KOPT-K1 (cell line): ENCODE results near the gene ZNF813.
"Not testable (repeated sequence)": the region's sequence is repeated elsewhere in the genome, so short reads cannot be mapped to it uniquely, and the experiment has no call there.

ENCODE experiments used
- H3K27ac ChIP-seq: fragments of 200-600 bp; sonication (generic); 2 replicates; pipeline ENCODE4 v1.5.1; 2016; ENCODE audit warnings: antibody characterized with exemption, mild to moderate bottlenecking, low read depth, low read length; ENCODE audit not compliant: poor library complexity, severe bottlenecking
- H3K36me3 ChIP-seq: fragments of 200-600 bp; sonication (generic); 2 replicates; pipeline ENCODE4 v1.5.1; 2017; ENCODE audit warnings: antibody characterized with exemption, mild to moderate bottlenecking, low read length, moderate library complexity; ENCODE audit not compliant: insufficient read depth
- H3K9me3 ChIP-seq: fragments of 200-600 bp; sonication (generic); 2 replicates; pipeline ENCODE4 v1.5.1; 2017; ENCODE audit warnings: antibody characterized with exemption, low read length, mild to moderate bottlenecking; ENCODE audit not compliant: insufficient read depth, poor library complexity, severe bottlenecking

ZNF813 gene

DNA sequence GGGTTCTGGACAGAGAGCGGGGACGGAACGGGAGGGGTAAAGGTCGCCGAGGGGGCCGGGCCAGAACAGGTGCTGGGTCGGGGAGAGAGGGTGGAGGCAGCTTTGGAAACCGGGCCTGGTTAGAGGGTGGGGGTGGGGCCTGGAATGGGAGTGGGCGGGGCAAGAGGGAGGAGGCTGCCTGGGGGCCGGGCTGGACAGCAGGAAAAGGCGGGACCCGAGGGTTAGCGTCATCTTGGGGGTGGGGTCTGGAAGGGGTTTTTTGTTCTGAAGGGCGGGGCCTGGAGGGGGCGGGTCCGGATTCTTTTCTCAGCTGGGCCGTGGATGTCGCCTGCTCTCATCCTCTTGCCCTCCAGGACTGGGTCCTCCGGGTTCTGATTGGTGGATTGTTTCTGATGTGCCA lies 4.3 kb upstream of the ZNF813 start:
- peaks cover 7% of the 10 kb centered on the region for H3K36me3 ChIP-seq
- H3K27ac ChIP-seq = no peak overlapping the region
- H3K9me3 ChIP-seq = peaks cover 38% of the 10 kb centered on the region

DNA sequence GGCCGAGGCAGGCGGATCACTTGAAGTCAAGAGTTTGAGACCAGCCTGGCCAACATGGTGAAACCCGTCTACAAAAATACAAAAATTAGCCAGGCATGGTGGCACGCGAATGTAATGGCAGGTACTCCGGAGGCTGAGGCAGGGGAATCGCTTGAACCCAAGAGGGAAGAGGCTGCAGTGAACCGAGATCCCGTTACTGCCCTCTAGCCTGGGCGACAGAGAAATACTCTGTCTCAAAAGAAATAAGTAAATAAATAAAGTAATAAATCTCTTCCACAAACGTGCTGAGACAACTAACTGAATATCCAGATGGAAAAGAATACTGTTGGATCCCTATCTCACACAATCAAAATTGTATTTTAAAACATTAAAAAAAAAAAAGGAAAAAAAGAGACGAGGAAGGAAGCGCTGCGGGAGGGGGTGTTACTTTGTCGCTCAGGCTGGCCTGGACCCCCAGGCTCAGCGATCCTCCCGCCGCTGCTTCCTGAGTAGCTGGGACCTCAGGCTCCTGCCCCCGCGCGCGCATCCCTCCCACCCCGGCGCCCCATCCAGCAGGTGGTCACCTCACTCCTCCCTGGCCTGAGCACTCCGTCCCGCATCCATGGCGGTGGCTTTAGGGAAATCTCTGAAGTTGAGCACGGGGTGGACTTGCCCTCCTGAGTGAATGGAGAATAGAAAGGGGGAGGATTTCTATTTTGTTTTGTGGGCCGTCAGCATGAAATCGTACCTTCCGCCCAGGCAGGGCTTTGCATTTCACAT lies 628 bp upstream of the ZNF813 start:
- no peak overlapping the region for H3K27ac ChIP-seq
- H3K9me3 ChIP-seq = peaks cover 13% of the 10 kb centered on the region
- H3K36me3 ChIP-seq = 0 out of 2 replicates have a peak, but pooled peaks cover under 1% of the 10 kb centered on the region

DNA sequence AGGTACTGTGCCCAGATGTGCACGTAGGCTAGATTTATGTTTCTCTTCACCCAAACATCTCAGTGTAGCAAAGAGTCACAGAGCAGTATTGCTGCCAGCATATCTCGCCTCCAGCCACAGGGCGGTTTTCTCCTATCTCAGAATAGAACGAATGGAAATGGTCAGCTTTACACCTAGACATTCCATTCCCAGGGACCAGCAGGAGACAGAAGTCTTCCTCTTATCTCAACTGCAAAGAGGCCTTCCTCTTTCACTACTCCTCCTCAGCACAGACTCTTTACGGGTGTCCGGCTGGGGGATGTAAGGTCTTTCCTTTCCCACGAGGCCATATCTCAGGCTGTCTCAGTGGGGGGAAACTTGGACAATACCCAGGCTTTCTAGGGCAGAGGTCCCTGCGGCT lies 1.1 kb downstream of the ZNF813 start:
- H3K36me3 ChIP-seq, H3K9me3 ChIP-seq: not testable (repeated sequence)
- peak overlapping the region; percentile 71 for H3K27ac ChIP-seq

DNA sequence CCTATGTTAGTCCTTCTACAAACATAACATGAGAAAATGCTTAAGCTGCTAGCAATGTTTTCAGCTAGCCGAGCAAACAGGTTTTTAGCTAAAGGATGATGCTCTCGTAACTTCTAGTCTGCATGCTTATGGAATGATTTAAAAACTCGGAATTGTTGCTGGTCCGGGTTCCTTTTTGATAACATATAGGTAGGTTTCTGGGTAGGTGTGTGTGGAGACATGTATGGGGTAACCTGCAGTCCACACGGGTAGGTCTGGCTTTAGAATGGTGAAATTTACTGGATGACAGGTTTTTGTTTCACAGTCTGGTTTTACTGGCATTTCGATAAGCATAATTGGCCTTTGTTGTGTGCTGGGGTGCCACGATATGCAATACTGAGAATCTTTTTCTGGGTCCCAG lies 4.4 kb downstream of the ZNF813 start:
- H3K9me3 ChIP-seq = peaks cover 15% of the 10 kb centered on the region
- peaks cover 35% of the 10 kb centered on the region; the same call in 1 of the 2 replicates for H3K36me3 ChIP-seq
- H3K27ac ChIP-seq = no peak overlapping the region

DNA sequence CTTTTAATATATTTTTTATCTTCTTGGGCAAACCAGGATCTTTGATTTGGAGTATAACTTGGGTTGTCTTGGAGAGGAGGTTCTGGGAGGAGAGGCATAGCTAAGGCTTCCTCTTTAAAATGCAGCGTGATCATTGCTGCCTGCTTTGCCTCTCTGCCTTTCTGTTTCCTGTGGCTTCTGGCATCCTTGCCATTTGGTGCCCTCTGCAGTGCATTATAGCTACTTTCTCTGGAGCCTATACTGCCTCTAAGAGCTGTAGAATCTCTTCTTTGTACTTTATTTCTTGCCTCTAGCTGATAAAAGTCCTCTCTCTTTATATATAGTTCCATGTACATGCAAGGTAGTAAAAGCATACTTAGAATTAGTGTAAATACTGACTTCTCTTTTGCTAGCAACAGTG lies 7.3 kb downstream of the ZNF813 start:
- not testable (repeated sequence) for H3K27ac ChIP-seq
- peaks cover 64% of the 10 kb centered on the region for H3K36me3 ChIP-seq
- peaks cover 44% of the 10 kb centered on the region for H3K9me3 ChIP-seq

DNA sequence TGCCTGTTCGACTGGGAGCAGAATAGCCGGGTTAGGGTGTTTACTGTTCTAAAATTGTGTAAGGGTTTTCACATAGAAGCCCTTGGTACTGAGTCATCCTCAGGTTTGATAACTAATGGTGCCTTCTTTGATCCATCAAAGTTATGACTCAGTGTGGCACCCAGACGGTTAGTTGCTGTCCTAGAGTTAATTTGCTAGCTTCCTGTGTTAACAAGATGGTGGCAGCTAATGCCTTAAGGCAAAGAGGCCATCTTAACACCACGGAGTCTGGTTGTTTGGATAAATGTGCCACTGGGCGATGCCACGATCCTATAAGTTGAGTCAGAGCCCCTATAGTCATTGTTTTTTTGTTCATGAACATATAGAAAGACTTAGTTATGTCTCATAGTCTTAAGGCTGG lies 7.9 kb downstream of the ZNF813 start:
- not testable (repeated sequence) for H3K27ac ChIP-seq
- Histone ChIP-seq H3K36me3 (peaks cover 70% of the 10 kb centered on the region), H3K9me3 (peaks cover 50% of the 10 kb centered on the region)

DNA sequence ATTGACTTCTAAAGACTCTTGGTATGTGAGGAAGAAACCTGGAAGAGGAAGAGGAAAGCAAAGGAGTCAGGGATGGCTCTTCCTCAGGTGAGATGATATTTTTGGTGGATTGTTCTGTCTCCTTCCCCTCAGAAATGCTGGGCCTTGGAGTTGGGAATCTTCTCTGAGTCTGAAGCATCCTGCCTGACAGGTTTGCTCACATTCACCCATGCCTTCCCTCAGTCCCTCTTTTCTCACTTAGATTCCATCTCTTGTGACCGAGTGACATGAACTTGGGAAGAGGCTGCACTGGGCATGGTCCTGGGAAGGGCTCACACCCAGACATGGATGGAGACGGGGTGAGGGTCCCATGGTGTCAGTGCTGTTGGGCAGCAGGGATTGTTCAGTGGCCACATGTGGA lies 16.2 kb downstream of the ZNF813 start:
- peaks cover 87% of the 10 kb centered on the region for H3K36me3 ChIP-seq
- H3K9me3 ChIP-seq = peaks cover 85% of the 10 kb centered on the region
- H3K27ac ChIP-seq = not testable (repeated sequence)

DNA sequence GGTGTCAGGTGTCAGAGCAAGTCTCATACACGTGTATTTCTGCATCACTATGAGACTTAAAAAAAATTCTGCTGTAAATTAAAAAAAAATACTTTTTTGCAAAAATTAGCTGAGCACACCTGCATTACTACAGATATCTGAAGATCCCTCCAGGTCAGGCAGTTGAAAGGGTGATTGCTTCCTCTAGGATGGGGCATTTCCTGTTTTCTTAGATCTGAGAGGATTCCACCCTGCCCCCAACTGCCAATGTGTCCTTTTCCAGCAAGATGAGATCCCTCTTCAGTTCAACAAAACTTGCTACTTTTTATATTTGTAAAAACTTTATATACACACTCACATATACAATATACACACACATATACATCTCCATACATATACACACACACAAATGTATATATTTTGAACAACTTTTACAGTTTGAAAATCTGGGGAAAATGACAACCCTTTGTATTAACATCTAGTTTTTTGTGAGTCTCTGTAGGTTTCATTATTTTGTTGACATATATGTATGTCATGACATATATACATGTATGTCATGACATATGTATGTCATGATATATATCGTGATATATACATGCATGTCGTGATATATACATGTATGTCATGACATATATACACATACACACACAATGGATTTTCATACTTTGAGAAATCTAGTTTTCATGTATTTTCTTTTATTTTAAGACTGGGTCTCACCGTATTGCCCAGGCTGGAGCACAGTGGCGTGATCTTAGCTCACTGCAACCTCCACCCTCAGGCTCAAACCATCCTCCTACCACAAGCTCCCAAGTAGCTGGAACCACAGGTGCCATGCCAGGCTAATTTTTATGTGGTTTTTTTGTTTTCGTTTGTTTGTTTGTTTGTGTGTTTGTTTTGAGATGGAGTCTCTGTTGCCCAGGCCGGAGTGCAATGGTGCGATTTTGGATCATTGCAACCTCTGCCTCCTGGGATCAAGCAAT lies 17.8 kb downstream of the ZNF813 start:
- H3K36me3 ChIP-seq = peaks cover 87% of the 10 kb centered on the region
- H3K9me3 ChIP-seq = peaks cover 85% of the 10 kb centered on the region
- no peak overlapping the region for H3K27ac ChIP-seq

DNA sequence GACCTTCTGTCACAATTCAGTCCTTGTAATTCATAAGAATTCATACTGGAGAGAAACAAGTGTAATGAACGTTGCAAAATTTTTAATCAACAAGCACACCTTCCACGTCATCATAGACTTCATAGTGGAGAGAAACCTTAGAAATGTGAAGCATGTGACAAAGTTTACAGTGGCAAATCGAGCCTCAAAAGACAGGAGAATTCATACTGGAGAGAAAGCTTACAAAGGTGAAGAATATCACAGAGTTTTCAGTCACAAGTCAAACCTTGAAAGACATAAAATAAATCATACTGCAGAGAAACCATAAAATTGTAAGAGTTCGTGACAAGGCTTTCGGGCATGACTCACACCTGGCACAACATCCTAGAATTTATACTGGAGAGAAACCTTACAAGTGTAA lies 24.6 kb downstream of the ZNF813 start:
- H3K27ac ChIP-seq = no peak overlapping the region
- peaks cover 85% of the 10 kb centered on the region for H3K9me3 ChIP-seq
- H3K36me3 ChIP-seq = peaks cover 81% of the 10 kb centered on the region

DNA sequence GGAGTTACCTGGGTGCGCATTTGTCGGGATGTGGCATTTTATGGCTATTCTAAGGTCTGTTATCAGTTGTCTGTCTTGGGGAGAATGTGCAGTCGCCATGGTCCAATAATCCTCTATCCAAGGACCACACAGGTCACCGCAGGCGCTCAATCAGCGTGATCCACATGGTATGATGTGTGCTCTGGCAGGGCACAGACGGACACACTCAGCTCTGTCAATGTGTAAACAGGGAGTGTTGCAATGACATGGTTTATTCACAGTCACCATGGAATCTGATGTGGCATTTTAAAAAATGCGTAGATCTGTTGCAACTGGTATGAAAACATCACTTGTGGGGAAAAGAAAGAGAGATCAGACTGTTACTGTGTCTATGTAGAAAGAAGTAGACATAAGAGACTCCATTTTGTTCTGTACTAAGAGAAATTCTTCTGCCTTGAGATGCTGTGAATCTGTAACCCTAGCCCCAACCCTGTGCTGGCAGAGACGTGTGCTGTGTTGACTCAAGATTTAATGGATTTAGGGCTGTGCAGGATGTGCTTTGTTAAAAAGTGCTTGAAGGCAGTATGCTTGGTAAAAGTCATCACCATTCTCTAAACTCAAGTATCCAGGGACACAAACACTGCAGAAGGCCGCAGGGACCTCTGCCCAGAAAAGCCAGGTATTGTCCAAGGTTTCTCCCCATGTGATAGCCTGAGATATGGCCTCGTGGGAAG lies 29.9 kb downstream of the ZNF813 start:
- peaks cover 32% of the 10 kb centered on the region for H3K9me3 ChIP-seq
- peaks cover 28% of the 10 kb centered on the region for H3K36me3 ChIP-seq
- H3K27ac ChIP-seq = not testable (repeated sequence)

DNA sequence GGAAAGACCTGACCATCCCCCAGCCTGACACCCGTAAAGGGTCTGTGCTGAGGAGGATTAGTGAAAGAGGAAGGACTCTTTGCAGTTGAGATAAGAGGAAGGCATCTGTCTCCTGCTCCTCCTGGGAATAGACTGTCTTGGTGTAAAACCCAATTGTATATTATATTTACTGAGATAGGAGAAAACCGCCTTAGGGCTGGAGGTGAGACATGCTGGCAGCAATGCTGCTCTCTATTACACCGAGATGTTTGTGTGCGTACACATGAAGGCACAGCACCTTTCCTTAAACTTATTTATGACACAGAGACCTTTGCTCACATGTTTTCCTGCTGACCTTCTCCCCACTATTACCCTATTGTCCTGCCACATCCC lies 30.5 kb downstream of the ZNF813 start:
- peaks cover 26% of the 10 kb centered on the region for H3K9me3 ChIP-seq
- peaks cover 22% of the 10 kb centered on the region for H3K36me3 ChIP-seq
- H3K27ac ChIP-seq = not testable (repeated sequence)

DNA sequence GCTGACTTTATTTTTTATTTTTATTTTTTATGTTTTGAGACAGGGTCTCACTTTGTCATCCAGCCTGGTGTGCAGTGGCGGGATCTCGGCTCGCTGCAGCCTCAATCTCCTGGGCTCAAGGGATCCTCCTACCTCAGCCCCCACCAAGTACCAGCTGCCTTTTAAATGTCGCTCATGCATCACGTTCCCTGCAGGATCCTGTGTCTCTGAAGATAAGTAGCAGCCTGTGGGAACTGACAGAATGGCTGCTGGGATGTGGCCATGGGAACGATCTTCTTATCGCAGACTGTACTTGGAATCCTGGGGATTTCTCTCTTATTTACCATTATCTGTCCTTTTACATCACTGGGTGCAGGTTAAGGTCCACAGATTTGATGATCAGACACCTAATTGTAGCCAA lies 35.6 kb downstream of the ZNF813 start:
- not testable (repeated sequence) for H3K27ac ChIP-seq, H3K9me3 ChIP-seq, H3K36me3 ChIP-seq

DNA sequence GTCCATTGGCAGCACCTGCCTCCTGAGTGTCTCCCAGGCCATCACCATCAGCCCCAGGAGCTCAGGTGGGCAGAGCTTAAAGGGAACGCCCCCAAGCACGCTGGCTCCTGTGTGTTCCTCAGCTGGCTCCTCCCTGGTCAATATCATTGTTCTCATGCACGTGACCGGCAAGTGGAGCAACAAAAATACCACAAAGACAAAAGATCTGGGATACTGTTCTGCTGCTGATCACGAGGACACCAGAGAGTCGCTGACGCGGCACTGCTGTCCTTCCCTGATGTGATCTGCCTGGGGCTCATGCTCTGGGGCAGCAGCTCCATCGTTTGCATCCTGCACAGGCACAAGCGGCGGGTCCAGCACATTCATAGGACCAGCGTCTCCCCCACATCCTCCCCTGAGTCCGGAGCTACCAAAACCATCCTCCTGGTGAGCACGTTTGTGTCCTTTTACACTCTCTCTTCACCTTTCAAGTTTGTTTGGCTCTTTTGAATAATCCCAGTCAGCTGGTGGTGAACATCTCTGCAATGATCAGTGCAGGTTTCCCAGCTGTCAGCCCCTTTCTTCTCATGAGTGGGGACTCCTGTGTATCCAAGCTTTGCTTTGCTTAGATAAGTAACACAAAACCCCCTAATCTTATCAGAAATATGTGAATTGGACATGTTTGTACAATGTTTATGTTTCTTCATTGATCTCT lies 36.3 kb downstream of the ZNF813 start:
- not testable (repeated sequence) for H3K27ac ChIP-seq, H3K36me3 ChIP-seq, H3K9me3 ChIP-seq

DNA sequence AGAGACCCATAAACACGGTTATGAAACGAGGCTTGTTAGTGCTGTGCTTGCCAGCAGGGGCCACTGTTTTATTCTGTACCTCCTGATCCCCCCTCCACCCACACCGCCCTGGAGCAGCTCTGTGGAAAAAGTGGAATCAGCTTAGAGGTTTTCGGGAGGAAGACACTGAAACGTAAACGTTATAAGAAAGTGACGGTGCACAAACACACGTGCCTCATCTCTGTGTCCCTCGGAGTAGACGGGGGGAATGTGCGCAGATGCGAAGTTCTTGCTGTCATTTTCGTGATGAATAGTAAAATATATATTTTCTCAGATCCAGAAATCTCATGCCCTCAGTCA lies 36.8 kb downstream of the ZNF813 start:
- H3K36me3 ChIP-seq, H3K9me3 ChIP-seq, H3K27ac ChIP-seq: not testable (repeated sequence)

DNA sequence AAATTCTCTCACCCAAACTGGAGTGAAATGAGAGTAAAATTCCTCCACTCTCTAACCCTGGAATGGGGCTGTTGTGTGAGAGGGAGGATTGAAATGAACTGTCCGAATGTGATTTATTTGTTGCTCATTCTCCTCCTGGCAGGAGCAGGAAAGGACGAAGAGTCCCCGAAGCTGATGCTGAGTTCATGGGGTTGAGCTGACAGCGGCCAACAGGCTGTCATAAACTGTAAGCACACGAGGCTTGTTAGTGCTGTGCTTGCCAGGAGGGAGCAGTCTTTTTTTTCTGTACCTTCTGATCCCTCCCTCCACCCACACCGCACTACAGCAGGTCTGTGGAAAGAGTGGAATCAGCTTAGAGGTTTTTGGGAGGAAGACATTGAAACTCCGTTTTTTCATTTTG lies 37.4 kb downstream of the ZNF813 start:
- Histone ChIP-seq H3K36me3 (no peaks in the 10 kb centered on the region), H3K27ac (no peak overlapping the region), H3K9me3 (no peaks in the 10 kb centered on the region)
